Astrocyte of the spinal cord (primary cell): Measurements from ENCODE around the gene ADAMTS14.

Source experiments
- DNase-seq: peaks from one replicate; pipeline ENCODE4 v3.0.0; 2011; ENCODE audit warnings: low read depth, low spot score
- H3K4me3 ChIP-seq: 2 replicates; pipeline ENCODE4 v1.5.1; 2011; ENCODE audit warnings: low read depth, mild to moderate bottlenecking, low read length, moderate library complexity
- in situ Hi-C: cut with HindIII; loops from 2 replicates; pipeline ENCODE4 v1.10.0; 2017; ENCODE audit warnings: low sequenced_read_pairs
- TF ChIP-seq, protein P1 (sequence below): IDR thresholded peaks from 2 replicates; pipeline ENCODE4 v1.5.1; 2012; ENCODE audit warnings: low read depth, mild to moderate bottlenecking, low read length, inconsistent platforms

Gene ADAMTS14

DNA sequence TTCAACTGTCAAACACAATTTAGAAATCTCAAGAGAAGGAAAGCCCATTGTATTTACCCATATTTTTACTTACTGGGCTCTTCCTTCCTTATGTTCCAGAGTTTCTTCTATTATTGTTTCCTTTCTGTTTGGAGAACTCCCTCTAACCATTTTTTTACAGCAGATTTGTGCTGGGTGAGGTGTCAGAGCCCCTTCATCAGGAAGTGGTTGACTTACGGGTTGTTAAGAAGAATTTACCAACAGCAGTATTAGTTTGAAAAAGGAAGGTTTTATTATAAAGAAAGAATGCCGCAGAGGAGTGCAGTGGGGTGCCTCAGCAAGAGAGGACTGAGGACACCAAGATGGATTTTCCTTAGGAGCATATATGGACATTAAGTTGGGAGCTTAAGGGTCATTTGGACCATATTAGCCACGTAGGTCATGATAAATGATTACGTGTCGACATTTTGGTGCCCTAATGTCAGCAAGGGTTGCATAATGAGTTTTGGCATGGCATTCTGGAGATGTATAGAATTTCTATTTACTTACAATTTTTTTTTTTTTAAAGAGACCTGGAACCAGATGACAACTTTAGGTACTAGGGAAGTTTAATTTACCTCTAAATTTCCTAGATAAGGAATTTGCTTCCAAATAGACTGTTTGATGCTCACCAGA, 119.2 kb downstream of the ADAMTS14 start:
- H3K4me3 ChIP-seq: no peak overlapping the region
- in situ Hi-C loops: no loop called here
- DNase-seq: no peak
- TF ChIP-seq, protein P1, sequence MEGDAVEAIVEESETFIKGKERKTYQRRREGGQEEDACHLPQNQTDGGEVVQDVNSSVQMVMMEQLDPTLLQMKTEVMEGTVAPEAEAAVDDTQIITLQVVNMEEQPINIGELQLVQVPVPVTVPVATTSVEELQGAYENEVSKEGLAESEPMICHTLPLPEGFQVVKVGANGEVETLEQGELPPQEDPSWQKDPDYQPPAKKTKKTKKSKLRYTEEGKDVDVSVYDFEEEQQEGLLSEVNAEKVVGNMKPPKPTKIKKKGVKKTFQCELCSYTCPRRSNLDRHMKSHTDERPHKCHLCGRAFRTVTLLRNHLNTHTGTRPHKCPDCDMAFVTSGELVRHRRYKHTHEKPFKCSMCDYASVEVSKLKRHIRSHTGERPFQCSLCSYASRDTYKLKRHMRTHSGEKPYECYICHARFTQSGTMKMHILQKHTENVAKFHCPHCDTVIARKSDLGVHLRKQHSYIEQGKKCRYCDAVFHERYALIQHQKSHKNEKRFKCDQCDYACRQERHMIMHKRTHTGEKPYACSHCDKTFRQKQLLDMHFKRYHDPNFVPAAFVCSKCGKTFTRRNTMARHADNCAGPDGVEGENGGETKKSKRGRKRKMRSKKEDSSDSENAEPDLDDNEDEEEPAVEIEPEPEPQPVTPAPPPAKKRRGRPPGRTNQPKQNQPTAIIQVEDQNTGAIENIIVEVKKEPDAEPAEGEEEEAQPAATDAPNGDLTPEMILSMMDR: no peak

DNA sequence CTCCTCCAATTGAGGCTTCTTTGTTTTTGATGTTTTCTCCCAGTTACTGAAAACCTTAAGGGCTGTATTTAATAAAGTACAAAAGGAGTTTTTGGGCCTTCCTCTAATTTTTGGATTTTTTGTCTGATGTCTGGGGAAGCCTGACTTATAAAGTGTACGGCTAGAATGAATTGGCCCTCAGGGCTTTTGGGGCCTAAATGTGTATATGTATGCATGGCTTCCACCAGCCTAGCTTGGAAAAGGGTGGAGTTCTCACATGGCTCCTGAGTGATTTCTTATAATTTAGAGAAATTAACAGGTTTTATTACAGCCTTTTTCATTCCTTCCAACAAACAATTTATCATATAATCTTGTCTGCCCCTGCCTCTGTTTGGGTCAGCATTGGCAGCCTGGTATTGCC, 123.3 kb downstream of the ADAMTS14 start:
- no peak overlapping the region for H3K4me3 ChIP-seq
- TF ChIP-seq, protein P1: no peak
- in situ Hi-C loops: no loop called here
- DNase-seq: no peak

DNA sequence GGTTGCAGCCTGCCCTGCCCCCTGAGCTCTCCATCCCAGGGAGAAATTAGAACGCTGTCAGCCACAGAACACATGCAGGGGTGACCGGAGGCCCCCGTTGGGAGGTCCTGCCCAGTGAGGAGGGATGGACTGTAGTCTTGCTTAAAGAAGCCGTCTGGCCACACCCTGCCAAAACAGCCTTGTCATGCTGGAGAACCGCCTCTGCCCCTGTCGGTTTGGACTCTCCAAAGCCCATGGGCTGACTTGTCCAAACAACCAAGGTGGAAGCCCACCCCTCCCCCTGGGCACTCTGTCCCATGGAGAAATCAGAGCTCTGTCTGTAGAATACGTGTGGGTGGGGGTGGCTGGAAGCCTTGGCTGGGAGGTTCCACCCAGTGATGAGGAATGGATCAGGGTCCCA, 125.5 kb downstream of the ADAMTS14 start:
- in situ Hi-C loops: no loop called here
- DNase-seq: no peak
- TF ChIP-seq, protein P1: no peak
- no peak overlapping the region for H3K4me3 ChIP-seq

DNA sequence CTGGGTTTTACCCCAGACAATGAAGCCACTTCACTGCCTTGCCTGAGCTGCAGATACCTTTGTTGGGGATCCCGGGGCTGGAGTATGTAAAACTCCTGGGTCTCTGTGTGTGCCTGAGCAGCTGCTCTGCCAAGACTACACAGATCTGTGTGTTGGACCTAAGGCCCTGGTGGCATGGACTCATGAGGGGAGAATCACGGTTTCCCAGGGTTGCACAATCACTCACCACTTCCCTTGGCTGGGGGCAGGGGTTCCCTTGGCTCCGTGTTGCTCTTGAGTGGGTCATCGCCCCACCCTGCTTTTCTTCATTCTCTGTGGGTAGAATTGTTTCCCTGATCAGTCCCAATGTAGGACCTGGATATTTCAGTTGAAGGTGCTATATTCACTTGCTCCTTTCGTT, 126.8 kb downstream of the ADAMTS14 start:
- no peak overlapping the region for H3K4me3 ChIP-seq
- in situ Hi-C loops: no loop called here
- TF ChIP-seq, protein P1: no peak
- no peak for DNase-seq

DNA sequence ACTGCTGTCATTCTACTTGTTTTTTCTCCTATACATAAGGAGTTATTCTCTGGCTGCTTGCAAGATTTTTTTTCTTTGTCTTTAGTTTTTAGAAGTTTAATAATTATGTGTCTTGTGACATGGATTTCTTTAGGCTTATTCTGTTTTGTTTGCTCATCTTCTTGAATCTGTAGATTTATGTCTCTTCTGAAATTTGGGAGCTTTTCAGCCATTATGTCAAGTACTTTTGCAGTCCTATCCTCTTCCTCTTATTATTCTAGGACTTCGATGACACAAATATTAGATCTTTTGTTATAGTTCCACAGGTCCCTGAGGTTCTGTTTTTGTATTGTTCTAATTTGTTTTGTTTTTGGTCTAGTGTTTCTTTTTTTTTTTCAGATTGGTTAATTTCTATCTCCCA, 129.5 kb downstream of the ADAMTS14 start:
- TF ChIP-seq, protein P1: no peak
- in situ Hi-C loops: no loop called here
- no peak overlapping the region for H3K4me3 ChIP-seq
- DNase-seq: no peak

DNA sequence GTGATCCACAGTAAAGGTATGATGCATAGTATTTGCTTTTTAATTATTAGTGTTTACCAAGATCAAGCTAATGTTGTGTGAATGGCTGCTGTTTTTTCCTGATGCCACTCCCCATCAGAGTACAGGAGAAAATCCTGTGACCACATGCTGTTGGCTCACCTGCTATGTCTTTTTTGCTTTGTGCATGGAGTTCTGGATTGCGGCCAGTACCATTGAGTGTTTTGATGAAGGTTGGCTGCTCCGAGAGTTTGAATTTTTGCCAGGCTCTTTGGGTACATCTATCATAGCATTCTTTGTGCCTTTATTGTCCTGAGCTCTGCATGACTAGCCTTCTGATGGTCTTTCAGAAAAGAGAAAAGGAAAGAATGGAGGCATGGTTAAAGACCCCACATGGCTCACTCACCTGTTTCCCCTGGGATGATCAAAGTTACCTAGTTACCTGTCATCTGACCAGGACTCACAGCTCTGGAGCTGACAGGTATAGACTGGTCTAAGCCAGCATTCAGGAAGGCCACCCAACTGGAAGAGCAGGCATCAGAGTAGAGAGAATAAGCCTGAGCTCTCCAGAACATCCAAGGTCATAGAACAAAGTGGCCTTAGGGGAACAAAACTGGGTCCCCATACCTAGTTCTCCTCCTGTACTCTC, 131.6 kb downstream of the ADAMTS14 start:
- in situ Hi-C loops: no loop called here
- no peak overlapping the region for H3K4me3 ChIP-seq
- DNase-seq: no peak

More for the DNA sequence above, 131.6 kb downstream of the ADAMTS14 start:
- TF ChIP-seq, protein P1: no peak
